Mononuclear cell (primary cell): ENCODE results near the gene KIF25. TPM values are rescaled to one million over a fixed set of nuclear protein-coding genes. Genes with fewer than 3 reads are reported as not detected.

Experiments used
- H3K27me3 ChIP-seq: 2 replicates; pipeline ENCODE4 v1.6.0; 2011; ENCODE audit warnings: low read length, control low read depth; ENCODE audit not compliant: insufficient read depth
- H3K4me1 ChIP-seq: 2 replicates; pipeline ENCODE4 v1.5.1; 2011; ENCODE audit warnings: mild to moderate bottlenecking, low read length, control low read depth; ENCODE audit not compliant: insufficient read depth
- H3K4me3 ChIP-seq: 2 replicates; pipeline ENCODE4 v1.5.1; 2011; ENCODE audit warnings: mild to moderate bottlenecking, low read length, moderate library complexity
- H3K9me3 ChIP-seq: 2 replicates; pipeline ENCODE4 v1.5.1; 2011; ENCODE audit warnings: low read depth, mild to moderate bottlenecking, control low read depth, low read length
- total RNA-seq: library from RNA; depleted of rRNA; stranded (reverse); fragments of >200 nt; gene quantifications from one replicate; pipeline ENCODE4 v1.2.3, GENCODE V29; 2012

KIF25 gene
- total RNA-seq, 1 donor: not detected

GRCh38 chr6:168015482-168016175 is 18.2 kb downstream of the KIF25 start:
- Histone ChIP-seq H3K9me3 (peaks cover 18% of the 10 kb centered on the region), H3K27me3 (no peaks in the 10 kb centered on the region), H3K4me1 (no peaks in the 10 kb centered on the region), H3K4me3 (no peak overlapping the region)

GRCh38 chr6:168016176-168016620 is 18.7 kb downstream of the KIF25 start:
- Histone ChIP-seq H3K4me3 (no peak overlapping the region), H3K4me1 (no peaks in the 10 kb centered on the region), H3K9me3 (peaks cover 13% of the 10 kb centered on the region), H3K27me3 (no peaks in the 10 kb centered on the region)

DNA sequence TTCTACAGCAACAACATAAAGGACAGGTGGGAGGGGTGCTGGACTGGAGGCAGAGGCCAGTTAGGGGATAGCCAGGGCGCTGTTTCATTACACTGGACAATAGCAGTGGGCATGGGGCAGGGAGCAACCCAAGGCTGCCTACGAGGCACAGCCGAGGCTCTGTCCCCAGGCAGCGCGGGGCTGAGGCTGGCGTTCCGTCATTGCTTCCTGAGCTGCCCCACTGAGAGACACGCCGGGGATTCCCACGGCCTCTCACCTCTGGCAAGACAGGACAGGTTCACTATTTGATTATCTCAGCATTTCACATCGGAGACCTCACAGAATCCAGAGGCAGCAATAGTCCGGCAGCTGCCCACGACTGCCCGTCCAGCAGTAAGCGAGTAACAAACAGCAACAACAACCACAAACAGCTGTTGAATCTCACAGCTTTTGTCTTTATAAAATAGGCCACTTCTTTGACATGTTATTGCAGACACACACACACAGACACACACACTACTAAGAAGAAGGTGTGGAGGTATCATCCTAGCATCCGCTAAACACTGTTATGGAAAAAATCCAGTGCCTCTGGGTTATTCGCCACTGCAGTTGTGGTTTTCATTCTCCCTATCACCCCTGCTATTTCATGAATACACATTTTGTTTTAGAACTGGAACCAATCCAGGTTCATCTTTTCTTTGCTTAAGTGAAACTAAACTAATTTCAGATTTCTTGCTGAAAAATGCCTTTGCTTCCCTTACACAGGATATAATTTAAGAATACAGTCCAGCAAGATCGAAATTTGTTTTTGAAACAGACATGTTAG is 19.5 kb downstream of the KIF25 start:
- Histone ChIP-seq H3K4me1 (no peaks in the 10 kb centered on the region), H3K27me3 (no peaks in the 10 kb centered on the region), H3K9me3 (peaks cover 6% of the 10 kb centered on the region), H3K4me3 (no peak overlapping the region)

- H3K4me1 ChIP-seq: no peaks in the 10 kb centered on the region
- H3K9me3 ChIP-seq: no peaks in the 10 kb centered on the region
- no peaks in the 10 kb centered on the region for H3K27me3 ChIP-seq
- H3K4me3 ChIP-seq: no peak overlapping the region
Observed at GRCh38 chr6:168017629-168018028, 20.2 kb downstream of the KIF25 start.

DNA sequence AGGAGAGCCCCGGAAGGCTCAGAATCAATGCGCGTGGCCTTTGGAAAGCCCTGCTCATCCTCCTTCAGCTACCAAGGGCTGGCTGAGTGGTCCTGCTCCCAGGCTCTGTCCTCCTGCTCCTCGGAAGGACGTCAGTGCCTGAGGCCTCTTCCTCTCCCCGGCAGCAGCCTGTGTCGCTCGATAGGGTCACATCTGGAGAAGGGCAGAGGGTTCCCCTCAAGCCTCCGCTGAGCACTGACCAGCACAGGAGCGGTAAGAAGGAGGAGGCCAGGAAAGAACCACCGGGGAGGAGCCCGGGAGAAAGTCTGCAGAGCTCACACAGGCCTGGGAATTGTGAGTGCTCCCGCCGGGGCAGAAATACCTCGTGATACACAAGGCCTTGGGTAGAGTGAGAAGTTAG is 21.2 kb downstream of the KIF25 start:
- no peak overlapping the region for H3K4me3 ChIP-seq
- H3K9me3 ChIP-seq: no peaks in the 10 kb centered on the region
- no peaks in the 10 kb centered on the region for H3K27me3 ChIP-seq
- H3K4me1 ChIP-seq: no peaks in the 10 kb centered on the region

- Histone ChIP-seq H3K9me3 (no peaks in the 10 kb centered on the region), H3K4me1 (no peaks in the 10 kb centered on the region), H3K27me3 (no peaks in the 10 kb centered on the region), H3K4me3 (no peak overlapping the region)
Observed at GRCh38 chr6:168020242-168020641, 22.8 kb downstream of the KIF25 start.

GRCh38 chr6:168021581-168021980 is 24.1 kb downstream of the KIF25 start:
- Histone ChIP-seq H3K27me3 (no peaks in the 10 kb centered on the region), H3K9me3 (no peaks in the 10 kb centered on the region), H3K4me3 (no peak overlapping the region), H3K4me1 (no peaks in the 10 kb centered on the region)

GRCh38 chr6:168022488-168023321 is 25.2 kb downstream of the KIF25 start:
- H3K27me3 ChIP-seq: no peaks in the 10 kb centered on the region

GRCh38 chr6:168024951-168025510 is 27.6 kb downstream of the KIF25 start:
- no peaks in the 10 kb centered on the region for H3K27me3 ChIP-seq
- no peaks in the 10 kb centered on the region for H3K4me1 ChIP-seq
- no peaks in the 10 kb centered on the region for H3K9me3 ChIP-seq
- no peak overlapping the region for H3K4me3 ChIP-seq

More at GRCh38 chr6:168022488-168023321, 25.2 kb downstream of the KIF25 start:
- Histone ChIP-seq H3K4me1 (no peaks in the 10 kb centered on the region), H3K4me3 (no peak overlapping the region), H3K9me3 (no peaks in the 10 kb centered on the region)

DNA sequence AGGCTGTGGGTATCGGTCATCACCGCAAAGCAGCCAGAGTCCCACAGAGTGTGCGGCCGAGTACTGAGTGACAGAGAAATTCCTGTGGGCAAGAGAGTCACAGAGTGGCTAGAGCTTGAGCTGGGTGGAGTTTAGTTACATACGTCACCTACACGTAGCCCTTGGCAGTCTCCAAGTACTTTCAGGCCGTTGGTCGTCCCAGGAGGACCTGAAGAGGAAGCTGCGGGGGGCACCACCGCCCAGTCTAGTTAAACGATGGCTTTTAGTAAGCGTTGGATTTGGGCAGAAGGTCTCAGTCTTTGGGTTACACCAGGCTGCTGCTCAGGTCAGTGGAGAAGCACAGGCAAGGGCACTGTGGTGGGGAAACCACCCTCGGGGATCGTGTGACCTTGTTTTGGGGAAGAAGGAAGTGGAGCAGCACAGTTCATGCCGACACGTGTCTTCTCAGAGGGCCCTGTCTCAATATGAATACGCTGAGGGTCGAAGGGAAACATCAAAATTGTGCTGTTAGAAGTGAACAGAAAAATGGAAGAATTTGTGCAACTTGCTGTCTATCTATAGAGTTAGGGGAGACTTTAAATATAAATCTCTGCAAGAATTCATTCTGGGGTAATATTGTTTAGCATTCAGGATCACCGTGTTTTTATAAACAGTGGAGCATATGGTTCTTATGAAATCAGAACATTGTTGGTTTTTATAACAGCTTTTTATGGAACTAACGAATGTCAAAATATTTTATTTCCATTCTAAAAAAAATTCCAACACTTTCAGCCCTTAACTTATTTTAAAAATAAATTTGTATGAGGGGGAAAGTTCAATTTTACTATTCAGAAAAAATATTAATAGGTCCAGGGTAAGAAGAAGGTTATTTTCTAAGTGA is 28.6 kb downstream of the KIF25 start:
- H3K27me3 ChIP-seq: no peaks in the 10 kb centered on the region
- no peak overlapping the region for H3K4me3 ChIP-seq
- no peaks in the 10 kb centered on the region for H3K9me3 ChIP-seq
- H3K4me1 ChIP-seq: no peaks in the 10 kb centered on the region

- H3K4me1 ChIP-seq: no peaks in the 10 kb centered on the region
- H3K27me3 ChIP-seq: no peaks in the 10 kb centered on the region
- no peaks in the 10 kb centered on the region for H3K9me3 ChIP-seq
- no peak overlapping the region for H3K4me3 ChIP-seq
Observed at GRCh38 chr6:168026925-168027324, 29.5 kb downstream of the KIF25 start.

- no peaks in the 10 kb centered on the region for H3K9me3 ChIP-seq
- no peaks in the 10 kb centered on the region for H3K4me1 ChIP-seq
- H3K4me3 ChIP-seq: no peak overlapping the region
- no peaks in the 10 kb centered on the region for H3K27me3 ChIP-seq
Observed at GRCh38 chr6:168027521-168027920, 30.1 kb downstream of the KIF25 start.

DNA sequence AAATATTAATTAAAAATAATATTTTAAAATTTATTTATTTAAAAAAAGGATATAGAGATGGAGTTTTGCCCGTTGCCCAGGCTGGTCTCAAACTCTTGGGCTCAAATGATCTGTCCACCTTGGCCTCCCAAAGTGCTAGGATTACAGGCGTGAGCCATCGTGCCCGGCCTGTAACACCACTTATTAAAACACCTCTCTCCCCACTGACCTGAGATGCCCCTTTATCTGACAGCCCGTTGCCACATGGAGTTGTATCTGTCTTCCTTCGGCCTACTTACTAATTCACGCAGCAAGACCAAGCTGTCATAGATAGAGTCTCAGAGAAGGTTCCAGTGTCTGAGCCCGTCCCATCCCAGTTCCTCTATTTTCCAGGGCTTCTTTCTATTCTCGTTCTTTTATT is 30.7 kb downstream of the KIF25 start:
- H3K4me1 ChIP-seq: no peaks in the 10 kb centered on the region
- no peaks in the 10 kb centered on the region for H3K9me3 ChIP-seq
- H3K27me3 ChIP-seq: no peaks in the 10 kb centered on the region
- no peak overlapping the region for H3K4me3 ChIP-seq
